GM15510 (cell line): Measurements from ENCODE around the gene SAP30BP.

Source experiments
- POLR2A ChIP-seq: IDR thresholded peaks from 3 replicates; pipeline ENCODE4 v1.6.1; 2011; ENCODE audit warnings: borderline replicate concordance; ENCODE audit not compliant: insufficient read length; ENCODE audit errors: extremely low read depth

Gene SAP30BP

DNA sequence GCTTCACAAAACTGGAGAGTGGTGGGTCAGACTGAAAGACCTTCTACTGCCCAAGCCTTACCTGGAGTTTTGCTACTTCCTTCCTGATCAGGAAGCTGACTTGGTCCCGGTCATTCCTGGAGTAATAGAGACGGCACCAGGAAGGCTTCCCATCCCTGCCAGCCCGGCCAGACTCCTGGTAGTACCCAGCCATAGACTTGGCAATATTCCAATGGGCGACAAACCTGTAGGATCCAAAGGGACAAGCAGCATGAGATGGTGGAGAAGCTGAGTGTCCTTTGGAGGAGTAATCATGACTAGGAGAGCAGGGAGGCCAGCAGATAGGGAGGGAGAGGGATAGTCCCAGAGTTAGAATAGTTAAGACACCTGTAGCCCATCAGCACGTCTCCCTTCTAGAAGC lies 8.9 kb upstream of the SAP30BP start:
- TF ChIP-seq POLR2A: no peak

DNA sequence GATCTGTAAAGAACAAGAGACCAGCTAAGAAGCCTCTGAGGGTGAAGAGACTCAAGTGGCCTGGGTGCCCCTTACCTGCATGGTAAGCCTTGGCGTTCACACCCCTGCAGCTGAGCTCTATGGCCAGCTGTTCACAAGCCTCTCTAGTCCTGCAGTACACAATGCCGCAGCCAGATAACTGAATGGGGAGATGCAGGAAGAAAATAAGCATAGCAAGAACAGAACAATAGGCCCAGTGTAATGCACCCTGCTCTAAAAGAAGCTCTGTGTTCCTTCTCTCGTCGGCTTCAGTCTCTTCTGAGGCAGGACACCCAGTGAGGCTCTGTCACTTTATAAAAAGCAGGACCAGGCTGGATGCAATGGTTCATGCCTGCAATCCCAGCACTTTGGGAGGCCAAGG lies 5.6 kb upstream of the SAP30BP start:
- TF ChIP-seq POLR2A: no peak

DNA sequence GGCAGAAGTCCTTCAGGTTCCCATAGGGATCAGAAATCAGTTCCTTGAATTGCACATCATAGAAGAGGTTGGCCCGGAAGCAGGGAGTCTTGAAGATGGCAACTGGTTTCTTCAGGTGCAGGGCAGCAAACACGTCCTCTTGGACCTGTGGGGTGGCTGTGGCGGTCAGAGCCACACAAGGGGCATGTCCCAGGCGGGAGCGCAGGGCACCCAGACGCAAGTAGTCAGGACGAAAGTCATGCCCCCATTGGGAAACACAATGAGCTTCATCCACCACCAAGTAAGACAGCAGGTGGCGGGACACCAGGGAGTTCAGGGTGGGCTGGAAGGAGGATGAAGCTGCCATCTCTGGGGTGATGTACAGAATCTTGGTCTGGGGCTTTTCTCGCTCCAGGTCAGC lies 4.6 kb upstream of the SAP30BP start:
- no peak for TF ChIP-seq POLR2A

DNA sequence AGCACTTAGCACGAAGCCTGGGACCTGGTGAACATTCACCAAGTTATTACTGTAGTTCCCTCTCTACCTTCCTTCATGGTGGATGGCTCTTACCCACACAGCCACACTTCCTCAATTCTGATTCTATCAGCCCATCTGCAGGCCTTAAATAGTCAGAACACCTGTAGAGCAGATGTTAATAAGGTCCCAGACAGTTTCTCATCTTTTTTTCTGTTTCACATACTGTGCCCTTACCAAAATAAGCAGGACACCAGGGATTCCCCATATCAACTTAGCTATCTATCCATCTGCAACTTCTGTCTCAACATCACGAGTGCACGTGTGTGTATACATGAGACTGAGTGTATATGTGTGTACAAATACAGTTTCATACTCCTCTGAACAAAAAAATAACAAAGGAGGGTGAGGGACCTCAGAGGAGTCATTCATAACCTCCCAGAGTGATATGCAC lies 3.0 kb upstream of the SAP30BP start:
- no peak for TF ChIP-seq POLR2A

DNA sequence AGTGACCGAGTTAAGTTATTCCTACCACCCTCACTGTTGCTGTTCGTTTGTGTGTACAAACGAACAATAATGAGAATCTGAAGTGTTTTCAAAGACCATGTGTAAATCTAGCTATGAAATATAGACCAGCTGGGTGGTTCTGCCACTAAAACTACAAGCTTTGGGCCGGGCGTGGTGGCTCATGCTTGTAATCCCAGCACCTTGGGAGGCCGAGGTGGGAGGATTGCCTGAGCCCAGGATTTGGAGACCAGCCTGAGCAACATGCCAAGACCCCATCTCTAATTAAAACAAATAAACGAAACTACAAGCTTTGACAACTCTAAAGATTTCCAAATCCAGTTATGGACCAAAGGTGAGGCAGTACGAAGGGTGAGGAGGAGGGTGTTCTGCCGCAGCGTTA lies 1.2 kb upstream of the SAP30BP start:
- no peak for TF ChIP-seq POLR2A

DNA sequence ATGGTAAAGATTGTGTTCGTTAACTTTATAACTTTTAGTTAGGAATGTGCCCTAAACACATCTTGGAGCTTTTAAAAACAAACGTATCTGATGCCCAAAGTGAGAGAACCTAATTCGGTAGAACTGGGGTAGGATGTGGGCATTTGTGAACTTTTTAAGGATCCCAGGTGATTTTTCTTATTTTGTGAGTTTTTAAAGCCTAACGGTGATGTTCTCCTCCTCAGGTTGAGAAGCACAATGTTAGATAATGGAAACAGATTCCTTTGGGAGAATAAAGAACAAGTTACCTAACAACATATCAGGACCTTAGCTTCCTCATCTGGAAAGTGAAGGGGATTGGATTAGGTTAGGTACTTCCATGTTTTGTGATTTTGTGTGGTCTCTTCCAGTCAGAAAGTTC lies 687 bp downstream of the SAP30BP start:
- TF ChIP-seq POLR2A: no peak

DNA sequence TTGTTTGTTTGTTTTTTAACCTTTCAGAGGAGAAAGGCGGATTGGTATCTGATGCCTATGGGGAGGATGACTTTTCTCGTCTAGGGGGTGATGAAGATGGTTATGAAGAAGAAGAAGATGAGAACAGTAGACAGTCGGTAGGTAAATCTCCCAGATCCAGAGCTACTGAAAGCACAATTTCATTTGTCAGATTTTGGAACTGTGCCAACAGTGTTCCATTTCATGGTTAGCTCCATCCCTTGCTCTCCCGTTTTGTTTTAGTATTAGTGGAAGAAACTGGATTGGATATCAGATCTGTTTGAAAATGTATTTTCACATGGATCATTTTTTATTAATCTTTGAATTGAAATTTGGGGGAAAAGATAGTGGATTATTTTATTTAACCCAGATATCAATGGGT lies 1.4 kb downstream of the SAP30BP start:
- TF ChIP-seq POLR2A: no peak

DNA sequence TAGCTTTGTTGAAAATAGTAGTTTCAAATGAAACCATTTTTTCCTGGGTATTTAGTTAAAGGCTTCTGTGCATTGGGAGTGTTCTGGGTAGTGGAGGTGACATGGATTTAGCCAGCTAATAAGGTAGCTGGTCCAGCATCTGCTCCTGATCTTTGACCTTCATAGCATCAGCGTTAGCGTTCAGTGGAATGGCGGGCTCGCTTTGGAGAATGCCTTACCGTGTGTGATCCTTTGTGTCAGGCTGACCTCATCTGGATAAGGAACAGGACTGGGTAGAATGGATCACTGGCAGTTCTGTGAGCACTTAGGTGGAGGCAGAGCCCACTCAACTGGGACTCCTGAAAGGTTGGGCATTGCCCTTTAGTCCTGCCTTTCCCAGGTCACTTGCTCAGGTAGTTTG lies 3.7 kb downstream of the SAP30BP start:
- no peak for TF ChIP-seq POLR2A

DNA sequence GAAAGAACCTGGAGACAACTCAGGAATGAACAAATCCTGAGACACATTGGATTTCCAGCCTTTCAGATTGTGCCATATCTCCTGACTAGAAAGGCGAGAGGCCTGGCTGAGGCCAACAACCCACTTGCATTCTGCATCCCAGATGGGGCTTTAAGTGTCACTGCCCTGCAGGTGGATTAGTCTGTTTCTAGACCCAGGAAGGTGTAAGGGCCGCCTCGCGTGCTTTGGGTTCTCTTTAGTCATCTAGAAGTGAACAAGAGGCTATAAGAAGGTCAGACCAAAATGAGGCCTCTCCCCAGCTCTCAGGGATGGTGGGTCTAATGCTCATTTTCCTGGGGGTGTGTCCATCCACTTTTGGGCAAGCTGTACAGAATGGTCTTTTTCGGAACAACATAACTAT lies 4.9 kb downstream of the SAP30BP start:
- TF ChIP-seq POLR2A: no peak

DNA sequence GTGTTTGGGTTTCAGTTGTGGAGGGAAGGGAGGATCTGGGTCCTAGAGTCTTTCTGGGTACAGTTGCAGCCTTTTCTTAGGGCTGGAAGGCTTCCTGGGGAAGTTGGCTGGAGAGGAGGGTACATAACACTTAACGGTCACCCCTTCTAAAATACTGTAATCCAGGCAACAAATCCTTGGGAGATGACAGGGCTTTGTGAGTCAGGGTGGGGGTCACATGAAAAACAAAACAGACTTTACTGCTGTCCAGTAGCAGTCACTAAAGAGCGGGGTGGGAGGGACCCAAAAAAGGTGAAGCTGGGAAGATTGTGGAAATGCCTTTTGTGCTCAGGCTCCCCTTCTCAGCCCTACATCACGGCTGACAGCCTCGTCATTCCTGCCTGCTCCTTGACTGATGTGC lies 6.3 kb downstream of the SAP30BP start:
- no peak for TF ChIP-seq POLR2A

DNA sequence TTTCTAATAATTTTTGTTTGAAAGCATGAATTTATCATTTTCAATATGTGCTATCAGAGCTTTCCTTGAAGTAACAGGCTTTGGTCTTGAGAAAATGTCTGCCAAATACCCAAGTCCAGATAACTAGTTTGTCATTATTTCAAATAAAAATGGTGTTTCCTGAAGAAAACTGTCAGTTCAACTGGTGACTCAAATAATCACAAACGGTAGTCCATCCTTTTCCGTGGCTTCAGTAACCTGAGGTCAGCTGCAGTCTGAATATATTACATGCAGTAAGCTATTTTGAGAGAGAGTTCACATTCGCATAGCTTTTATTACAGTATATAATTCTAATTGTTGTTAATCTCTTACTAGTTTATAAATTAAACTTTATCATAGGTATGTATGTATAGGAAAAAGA lies 9.3 kb downstream of the SAP30BP start:
- no peak for TF ChIP-seq POLR2A

DNA sequence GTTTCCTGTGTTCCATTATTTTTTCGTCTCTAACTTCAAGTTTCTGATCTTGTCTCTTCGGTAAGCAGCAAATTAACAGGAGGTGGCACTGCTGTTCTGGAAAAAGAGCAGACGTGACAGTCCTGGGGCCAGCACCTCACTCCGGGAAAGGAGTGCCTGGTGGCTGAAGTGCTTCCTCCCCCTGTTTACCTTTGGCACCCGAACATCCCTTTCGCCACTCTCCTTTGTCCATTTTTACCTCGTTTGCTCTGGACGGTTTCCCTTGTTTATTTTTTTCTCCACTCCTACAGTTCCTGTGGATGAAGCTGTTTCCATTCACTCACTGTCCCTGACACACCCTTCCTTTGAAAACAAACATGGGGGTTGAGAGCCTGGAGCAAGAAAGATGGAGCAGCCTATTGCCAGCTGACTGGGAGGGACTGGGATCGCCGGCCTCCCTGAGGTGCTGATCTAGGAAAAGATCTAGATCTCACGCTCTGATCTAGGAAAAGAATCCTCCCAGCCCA lies 12.6 kb downstream of the SAP30BP start:
- TF ChIP-seq POLR2A: no peak

DNA sequence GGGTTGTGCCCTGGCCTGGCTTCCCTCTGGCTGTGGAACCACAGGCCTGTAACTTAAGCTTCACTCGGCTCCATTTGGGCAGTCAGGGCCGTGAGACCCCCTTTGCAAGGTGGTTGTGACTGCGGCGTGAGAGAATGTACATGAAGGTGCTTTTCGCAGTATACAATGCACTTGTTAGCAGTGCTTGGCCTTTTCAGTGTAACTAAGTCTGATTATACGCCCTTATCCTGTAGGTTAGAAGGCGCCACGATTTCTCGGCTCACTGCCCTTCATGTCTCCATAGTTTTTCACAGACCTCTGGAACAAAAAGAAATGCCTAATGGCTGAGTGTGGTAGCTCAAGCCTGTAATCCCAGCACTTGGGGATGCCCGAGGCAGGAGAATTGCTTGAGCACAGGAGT lies 13.3 kb downstream of the SAP30BP start:
- no peak for TF ChIP-seq POLR2A

DNA sequence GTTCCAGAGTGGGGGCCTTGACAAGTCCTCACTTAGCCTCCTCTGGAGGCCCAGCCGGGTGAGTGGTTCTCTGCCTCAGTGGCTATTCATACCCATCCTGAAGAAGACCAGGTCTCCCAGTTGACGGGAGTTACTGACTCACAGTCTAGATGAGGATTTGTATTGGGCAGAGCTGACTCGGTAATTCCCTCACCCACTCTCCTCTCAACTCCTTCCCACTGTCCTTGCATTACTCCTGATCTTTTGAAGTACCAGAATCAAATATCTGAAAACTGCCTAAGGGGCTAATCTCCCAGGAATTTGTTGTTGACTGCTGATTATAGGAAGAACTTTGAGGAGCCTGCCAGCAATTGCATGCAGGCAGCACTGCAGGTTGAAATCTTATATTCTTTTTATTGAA lies 14.2 kb downstream of the SAP30BP start:
- no peak for TF ChIP-seq POLR2A

DNA sequence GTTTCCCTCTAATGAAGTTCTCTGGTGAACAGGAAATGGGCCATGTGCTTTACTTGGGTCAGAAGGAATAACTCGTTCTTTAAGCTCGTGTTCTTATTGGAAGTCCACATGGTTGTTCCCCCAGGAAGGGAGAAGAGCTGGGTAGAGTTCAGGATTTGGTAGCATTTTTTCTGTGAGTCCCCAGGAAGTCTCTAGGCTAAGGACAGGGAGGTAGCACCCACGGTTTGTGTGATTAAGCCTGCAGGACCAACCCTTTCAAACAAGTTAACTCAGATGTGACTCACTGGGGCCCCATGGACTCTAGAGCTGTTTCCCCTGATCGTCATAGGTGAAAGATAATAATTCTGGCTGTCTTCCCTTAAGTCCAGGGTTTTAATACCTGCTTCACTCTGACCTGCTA lies 16.4 kb downstream of the SAP30BP start:
- no peak for TF ChIP-seq POLR2A

DNA sequence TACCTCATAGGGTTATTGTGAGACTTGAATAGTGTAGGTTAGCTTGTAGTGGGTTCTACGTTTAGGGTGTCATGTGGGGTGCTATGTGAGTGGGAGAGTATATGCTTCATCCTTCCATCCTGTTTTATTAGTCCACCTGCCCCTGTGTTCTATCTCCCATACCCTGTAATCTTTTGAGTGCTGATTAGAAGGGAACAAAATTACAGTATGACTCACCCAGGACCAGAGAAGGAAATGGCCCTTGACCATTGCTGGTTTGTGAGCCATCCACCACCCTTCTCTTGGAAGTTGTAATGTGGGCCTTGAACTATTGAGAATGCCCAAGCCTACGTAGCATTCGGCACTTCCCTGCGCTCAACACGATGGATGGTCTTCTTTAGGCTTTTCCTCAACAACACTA lies 17.1 kb downstream of the SAP30BP start:
- no peak for TF ChIP-seq POLR2A

DNA sequence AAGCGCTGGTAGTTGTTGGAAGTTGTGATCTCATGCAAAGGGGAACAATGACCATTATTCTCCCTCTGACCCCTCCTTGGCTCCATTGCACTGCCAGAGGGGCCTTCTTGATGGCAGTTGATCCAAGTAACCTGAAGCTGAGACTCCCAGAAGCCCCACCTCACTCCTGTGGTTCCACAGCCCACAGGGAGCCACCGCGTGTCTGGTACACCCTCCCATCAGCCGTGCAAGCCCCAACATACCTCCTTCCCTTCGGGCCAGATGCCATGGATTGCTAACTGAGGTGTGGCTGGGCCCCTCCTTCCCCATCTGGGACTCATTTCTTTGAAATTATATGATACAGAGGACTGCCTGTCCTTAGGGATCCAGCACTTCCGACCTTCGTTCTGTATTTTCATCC lies 17.8 kb downstream of the SAP30BP start:
- TF ChIP-seq POLR2A: no peak
